Right atrium auricular region (tissue), 2 donors: ENCODE results near the gene ATP2B2. TPM values are rescaled to one million over a fixed set of nuclear protein-coding genes. Genes with fewer than 3 reads are reported as not detected.

Experiments
- DNase-seq: peaks from one replicate; pipeline ENCODE4 v3.0.0-alpha.2; 2019; ENCODE audit warnings: low spot score
- H3K27ac ChIP-seq, 2 donors: fragments of 200-600 bp; sonication (generic); 1 replicate in 1 of 2; 2 replicates in 1 of 2; pipeline ENCODE4 v1.5.1; 2016 to 2019
- H3K27me3 ChIP-seq, 2 donors: fragments of 200-600 bp; sonication (generic); one replicate each; pipeline versions ENCODE4 v1.5.1 to v1.6.0; 2017 to 2019
- H3K36me3 ChIP-seq: fragments of 200-600 bp; sonication (generic); one replicate; pipeline ENCODE4 v1.5.1; 2016
- H3K4me1 ChIP-seq, 2 donors: fragments of 200-600 bp; sonication (generic); one replicate each; pipeline versions ENCODE4 v1.5.1 to v1.6.0; 2017 to 2019
- H3K4me3 ChIP-seq, 2 donors: fragments of 200-600 bp; sonication (generic); 1 replicate in 1 of 2; 2 replicates in 1 of 2; pipeline ENCODE4 v1.5.1; 2017 to 2019; ENCODE audit warnings: mild to moderate bottlenecking in 1 of 2, moderate library complexity in 1 of 2
- H3K9me3 ChIP-seq, 2 donors: fragments of 200-600 bp; sonication (generic); one replicate each; pipeline ENCODE4 v1.5.1; 2019
- total RNA-seq, 2 donors: library from RNA; depleted of rRNA; stranded (reverse); fragments of >200 nt; gene quantifications; one replicate each; pipeline ENCODE4 v1.1.0, GENCODE V29; 2016
- TF ChIP-seq, protein P1 (sequence below), 2 donors: fragments of 200-600 bp; sonication (generic); IDR thresholded peaks; one replicate each; pipeline ENCODE4 v1.5.1; 2019; ENCODE audit warnings: antibody characterized with exemption in 2 of 2

Gene ATP2B2
- total RNA-seq, 2 donors from 2014 or later: 0.12 to 0.15 TPM

DNA sequence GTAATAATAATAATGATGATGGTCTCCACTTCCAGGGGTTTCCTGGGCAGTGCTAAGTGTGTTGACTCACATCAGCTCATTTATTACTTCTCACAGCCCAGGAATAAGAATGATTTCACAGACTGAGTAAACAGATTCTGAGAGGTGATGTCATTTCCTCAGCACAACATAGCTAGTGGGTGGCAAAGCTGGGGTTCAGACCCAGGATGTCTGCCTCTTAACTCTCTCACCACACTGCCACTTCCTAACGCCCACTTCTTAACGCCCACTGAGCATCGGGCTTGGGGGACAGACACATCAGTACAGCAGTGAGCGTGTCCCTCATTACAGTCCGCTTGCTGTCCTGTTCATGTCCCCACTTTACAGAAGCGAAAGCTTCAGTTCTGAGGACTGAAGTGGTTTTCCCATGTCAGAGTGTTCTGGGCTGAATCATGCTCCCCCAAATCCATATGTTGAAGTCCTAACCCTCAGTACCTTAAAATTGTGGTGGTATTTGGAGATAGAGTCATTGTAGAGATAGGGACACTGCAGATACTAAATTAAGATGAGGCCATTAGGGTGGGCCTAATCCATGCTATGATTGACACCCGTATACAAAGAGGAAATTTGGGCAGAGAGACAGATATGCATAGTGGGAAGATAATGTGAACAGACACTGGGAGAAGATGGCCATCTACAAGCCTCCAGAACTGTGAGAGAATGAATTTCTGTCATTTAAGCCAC, 68.0 kb downstream of the ATP2B2 start:
- TF ChIP-seq, protein P1, sequence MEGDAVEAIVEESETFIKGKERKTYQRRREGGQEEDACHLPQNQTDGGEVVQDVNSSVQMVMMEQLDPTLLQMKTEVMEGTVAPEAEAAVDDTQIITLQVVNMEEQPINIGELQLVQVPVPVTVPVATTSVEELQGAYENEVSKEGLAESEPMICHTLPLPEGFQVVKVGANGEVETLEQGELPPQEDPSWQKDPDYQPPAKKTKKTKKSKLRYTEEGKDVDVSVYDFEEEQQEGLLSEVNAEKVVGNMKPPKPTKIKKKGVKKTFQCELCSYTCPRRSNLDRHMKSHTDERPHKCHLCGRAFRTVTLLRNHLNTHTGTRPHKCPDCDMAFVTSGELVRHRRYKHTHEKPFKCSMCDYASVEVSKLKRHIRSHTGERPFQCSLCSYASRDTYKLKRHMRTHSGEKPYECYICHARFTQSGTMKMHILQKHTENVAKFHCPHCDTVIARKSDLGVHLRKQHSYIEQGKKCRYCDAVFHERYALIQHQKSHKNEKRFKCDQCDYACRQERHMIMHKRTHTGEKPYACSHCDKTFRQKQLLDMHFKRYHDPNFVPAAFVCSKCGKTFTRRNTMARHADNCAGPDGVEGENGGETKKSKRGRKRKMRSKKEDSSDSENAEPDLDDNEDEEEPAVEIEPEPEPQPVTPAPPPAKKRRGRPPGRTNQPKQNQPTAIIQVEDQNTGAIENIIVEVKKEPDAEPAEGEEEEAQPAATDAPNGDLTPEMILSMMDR (IDR thresholded peaks at IDR 0.05): no peak
- Histone ChIP-seq H3K27me3 (no peaks in the 10 kb centered on the region), H3K27ac (no peak overlapping the region), H3K36me3 (no peaks in the 10 kb centered on the region), H3K9me3 (no peaks in the 10 kb centered on the region), H3K4me1 (peaks cover 0 to 7% of the 10 kb centered on the region in 2 donors), H3K4me3 (no peak overlapping the region)
- DNase-seq: no peak

DNA sequence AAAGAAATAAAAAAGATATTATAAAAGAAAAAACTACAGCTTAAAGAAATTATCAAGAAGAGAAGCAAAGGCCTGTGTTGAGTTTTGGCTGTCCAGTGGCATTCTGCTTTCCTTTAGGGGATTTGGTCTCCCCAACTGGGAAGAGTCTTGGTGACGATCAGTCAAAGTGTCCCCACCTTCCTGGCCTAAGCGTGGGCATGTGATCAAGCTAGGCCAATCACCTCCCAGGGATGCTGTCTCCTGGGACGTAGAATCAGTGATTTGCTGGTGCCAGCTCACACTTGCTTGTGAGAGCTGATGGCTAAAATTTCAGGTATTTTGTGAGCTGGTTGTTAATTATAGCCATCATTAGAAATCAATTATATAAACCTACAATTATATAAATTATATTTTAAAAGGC, 69.5 kb downstream of the ATP2B2 start:
- TF ChIP-seq, protein P1 (IDR thresholded peaks at IDR 0.05): no peak
- H3K27ac ChIP-seq: no peak overlapping the region
- no peaks in the 10 kb centered on the region for H3K27me3 ChIP-seq
- H3K4me1 ChIP-seq: peaks cover 0 to 7% of the 10 kb centered on the region in 2 donors
- H3K9me3 ChIP-seq: no peaks in the 10 kb centered on the region
- no peak overlapping the region for H3K4me3 ChIP-seq
- no peak for DNase-seq
- no peaks in the 10 kb centered on the region for H3K36me3 ChIP-seq

DNA sequence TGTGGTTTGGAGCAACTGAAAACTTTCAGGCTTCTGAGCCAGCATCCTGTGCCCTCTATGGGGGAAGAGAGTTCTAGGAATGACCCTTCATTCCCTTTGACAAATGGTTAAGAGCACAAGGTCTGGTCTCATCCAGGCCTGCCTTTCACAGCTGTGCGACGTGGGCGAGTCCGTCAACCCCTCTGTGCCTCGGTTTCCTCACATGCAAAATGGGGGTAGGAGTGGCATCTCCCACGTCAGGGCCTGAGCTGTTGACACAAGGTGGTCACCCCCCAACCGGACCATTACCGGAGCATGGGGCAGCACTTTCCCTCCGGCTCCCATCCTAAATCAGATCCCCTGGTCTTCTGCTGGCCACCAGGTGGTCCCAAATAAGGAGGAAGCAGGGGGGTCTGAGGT, 70.4 kb downstream of the ATP2B2 start:
- Histone ChIP-seq H3K4me1 (peaks cover 0 to 7% of the 10 kb centered on the region in 2 donors), H3K36me3 (no peaks in the 10 kb centered on the region), H3K27ac (no peak overlapping the region), H3K4me3 (no peak overlapping the region), H3K9me3 (no peaks in the 10 kb centered on the region), H3K27me3 (no peaks in the 10 kb centered on the region)
- DNase-seq: no peak
- TF ChIP-seq, protein P1 (IDR thresholded peaks at IDR 0.05): no peak

DNA sequence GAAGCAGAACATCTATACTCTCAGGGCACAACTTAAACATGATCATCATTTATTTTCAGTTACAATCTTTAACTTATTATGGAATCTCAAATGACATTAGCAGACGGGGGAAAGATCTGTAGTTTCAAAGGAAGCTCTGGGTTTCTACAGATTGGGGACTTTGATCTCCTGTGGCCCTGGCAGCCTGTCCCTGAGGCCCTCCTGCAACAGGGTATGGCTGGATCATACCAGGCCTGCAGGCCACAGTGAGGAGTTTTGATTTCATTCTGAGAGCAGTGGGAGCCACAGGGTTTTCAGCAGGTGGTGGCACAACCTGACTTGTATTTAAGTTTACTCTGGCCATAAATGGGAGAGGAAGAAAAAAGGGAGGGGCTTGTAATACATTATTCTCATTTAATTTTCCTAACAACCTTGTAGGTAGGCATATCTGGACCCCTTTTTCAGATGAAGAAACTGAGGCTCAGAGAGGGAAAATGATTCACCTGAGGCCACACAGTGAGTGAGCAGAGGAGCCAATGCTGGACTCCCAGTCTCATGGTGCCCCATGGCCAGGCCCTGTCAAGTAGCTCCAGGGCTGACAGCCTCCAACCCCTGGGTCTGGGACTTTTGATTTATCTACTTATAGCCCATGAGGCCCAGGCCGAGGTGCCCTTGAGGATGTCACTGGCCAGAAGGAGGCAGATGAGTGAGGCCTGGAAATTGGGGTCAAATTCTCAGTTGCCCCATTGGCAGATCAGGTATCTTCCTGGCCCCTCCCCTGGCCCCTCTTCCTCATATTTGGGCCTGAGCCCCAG, 71.0 kb downstream of the ATP2B2 start:
- H3K27ac ChIP-seq: no peak overlapping the region
- peaks cover 0 to 7% of the 10 kb centered on the region in 2 donors for H3K4me1 ChIP-seq
- H3K4me3 ChIP-seq: no peak overlapping the region
- no peak for DNase-seq
- TF ChIP-seq, protein P1 (IDR thresholded peaks at IDR 0.05): no peak
- no peaks in the 10 kb centered on the region for H3K9me3 ChIP-seq
- no peaks in the 10 kb centered on the region for H3K27me3 ChIP-seq
- H3K36me3 ChIP-seq: no peaks in the 10 kb centered on the region

DNA sequence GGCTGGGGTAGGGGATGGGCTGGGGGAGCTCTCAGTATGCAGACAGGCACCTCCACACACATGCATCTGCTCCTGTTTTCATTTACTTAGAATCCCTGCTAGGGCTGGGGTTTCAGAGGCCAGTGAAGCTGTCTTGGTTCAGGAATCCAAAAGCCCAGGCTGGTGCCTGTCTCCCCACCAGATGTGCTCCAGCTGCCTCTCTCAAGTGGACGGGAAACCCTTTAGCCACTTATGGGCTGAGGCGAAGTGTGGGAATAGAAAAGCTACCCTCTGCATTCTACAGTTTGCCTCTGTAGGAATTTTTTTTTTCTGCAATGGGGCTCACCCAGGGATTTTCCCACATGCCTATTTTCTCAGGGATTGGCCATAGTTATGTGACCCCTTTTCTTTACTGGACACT, 72.5 kb downstream of the ATP2B2 start:
- TF ChIP-seq, protein P1 (IDR thresholded peaks at IDR 0.05): no peak

More for the DNA sequence above, 72.5 kb downstream of the ATP2B2 start:
- no peaks in the 10 kb centered on the region for H3K4me1 ChIP-seq
- H3K27me3 ChIP-seq: no peaks in the 10 kb centered on the region
- no peaks in the 10 kb centered on the region for H3K36me3 ChIP-seq
- H3K27ac ChIP-seq: no peak overlapping the region
- no peak overlapping the region for H3K4me3 ChIP-seq
- H3K9me3 ChIP-seq: no peaks in the 10 kb centered on the region
- no peak for DNase-seq
